NCI-H82 treated with DMSO at 0.1 percent for 48 hours (cell line): Measurements from ENCODE around the gene EFHC1.

ENCODE experiments used
- DNase-seq: peaks from one replicate; lab custom pipeline; 2025; ENCODE audit not compliant: unreplicated experiment; lab: John Stamatoyannopoulos, UW

Gene EFHC1

DNA sequence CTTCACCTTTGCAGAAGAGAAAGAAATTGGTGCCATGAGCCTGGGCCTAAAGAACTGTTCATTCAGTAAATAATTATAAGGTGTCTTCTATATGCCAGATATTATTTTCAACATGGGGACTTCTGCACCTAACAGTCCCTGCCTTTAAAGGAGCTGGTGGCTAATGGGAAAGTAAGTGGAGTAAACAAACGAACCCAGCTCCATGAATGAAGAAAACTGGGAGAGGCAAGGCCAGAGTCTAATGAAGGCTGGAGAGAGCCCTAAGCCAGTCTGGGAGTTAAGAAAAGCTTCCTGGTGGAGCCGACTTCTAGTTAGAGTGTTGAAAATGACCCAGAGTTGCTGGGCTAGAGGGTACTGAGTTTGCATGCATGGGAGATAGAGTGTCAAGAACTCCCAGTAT lies 24.2 kb upstream of the EFHC1 start:
- DNase-seq = no peak

DNA sequence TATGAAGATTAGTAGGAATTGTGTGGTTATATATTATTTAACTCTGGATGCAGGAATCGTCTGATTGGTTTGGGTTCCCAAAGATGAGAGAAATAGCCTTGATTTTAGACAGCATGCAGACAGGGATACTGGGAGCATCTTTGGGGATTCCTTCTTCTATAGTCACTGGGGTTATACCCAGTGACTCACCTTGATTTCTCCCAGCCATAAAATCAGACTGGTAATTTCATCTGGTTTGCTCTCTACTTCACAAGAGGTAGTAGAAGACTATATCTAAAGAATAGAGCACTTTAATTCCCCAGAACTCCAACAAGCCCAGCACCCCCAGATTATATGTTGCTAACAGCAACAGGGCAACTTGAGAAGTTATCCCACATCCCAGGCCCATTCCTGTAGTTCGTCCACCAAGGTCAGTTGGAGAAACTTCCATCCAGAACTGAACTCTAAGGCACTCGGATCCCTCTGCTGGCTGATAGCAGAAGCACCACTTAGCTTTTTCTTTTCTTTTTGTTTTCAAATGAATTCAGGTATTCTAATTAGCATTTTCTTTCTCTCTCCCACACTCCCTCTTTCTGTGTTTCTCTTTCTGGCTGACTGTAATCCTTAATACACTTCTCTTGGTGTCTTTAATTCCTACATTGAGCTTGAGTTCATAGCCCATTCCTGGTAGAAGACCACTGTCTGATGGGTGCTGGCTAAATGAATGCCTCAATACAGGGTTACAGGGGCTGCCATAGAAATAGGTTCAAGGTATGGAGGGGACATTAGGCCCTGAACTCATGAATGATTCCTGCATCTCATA lies 20.4 kb upstream of the EFHC1 start:
- DNase-seq = peak; percentile 33

DNA sequence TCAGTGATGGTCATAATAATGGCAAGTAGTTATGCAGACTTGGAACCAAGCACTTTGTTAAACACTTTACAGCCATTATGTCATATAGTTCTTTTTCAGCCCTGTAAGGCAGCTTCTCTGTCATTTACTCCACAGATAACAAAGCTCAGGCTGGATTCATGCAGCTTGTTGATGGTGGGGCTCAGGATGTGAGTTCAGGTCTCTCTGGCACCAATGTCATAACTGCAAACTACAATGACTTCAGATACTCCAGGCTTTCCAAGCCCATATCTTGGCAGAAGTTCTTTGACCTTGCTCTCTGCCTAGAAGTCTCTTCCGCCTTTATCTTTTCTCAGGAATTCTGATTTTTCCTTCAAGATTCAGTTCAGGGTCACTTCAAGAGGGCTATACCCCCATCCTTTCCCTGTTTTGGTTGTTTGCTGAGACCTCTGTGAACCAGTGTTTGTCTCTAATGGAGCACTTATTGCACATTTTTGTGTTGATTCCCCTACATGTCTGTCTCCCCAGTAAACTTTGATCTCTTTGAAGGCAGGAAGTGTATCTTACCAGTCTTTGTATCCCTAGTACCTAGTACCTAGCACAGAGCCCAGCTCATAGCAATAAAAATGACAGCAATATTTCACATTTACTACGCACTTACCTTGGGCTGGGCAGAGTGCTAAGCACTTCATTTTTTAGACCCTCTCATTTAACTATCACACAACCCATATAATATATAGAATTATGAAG lies 19.7 kb upstream of the EFHC1 start:
- no peak for DNase-seq

DNA sequence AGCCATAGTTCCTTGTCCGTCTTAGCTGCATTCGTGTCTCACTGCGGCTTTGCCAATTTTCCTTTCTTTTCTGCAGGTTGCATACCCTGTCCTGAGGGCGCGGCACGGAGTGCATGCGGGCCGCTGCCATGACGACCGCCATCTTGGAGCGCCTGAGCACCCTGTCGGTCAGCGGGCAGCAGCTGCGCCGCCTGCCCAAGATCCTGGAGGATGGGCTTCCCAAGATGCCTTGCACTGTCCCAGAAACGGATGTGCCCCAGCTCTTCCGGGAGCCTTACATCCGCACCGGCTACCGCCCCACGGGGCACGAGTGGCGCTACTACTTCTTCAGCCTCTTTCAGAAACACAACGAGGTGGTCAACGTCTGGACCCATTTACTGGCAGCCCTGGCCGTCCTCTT lies 17.1 kb upstream of the EFHC1 start:
- no peak for DNase-seq

GRCh38 chr6:52403627-52404026 lies 16.5 kb upstream of the EFHC1 start:
- DNase-seq = no peak

DNA sequence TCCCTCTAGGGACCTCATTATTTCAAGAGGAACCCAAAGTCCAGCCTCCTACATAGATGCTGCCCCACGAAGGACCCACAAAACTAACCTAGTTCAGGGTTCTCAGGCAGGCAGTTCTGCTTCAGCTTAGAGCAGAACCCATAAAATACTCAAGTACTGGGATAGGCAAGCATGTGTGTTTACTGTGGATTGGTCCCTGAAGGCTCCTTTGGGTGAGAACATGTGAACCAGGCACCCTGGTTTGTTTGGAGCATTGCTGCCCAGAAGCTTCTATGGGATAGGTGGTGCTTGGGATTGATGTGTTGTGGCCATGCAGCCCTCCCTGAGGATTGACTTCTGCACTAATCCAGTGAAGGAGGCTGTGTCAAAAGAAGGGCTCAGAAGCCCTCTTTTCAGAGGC lies 14.9 kb upstream of the EFHC1 start:
- DNase-seq = no peak

GRCh38 chr6:52407467-52407866 lies 12.7 kb upstream of the EFHC1 start:
- peak; percentile 18 for DNase-seq

- DNase-seq = no peak
Observed at GRCh38 chr6:52409499-52409898, 10.6 kb upstream of the EFHC1 start.

DNA sequence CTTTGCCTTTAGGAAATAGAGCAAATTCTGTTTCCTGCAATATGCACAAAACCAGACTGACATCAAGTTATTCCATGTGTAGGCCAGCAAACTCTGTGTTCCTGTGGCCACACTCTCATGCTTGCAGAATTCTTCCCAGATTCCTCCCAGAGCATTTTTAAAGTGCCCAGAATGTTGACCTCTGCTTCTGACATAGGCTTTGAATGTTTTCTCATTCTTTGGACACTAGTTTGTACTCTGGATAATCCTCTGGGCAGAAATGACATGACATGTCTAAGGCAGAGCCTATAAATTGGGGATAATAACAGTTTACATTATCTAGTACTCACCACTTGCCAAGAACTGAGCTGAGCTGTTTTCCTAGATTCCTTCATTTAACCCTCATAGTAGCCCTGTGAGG lies 9.2 kb upstream of the EFHC1 start:
- DNase-seq = no peak

DNA sequence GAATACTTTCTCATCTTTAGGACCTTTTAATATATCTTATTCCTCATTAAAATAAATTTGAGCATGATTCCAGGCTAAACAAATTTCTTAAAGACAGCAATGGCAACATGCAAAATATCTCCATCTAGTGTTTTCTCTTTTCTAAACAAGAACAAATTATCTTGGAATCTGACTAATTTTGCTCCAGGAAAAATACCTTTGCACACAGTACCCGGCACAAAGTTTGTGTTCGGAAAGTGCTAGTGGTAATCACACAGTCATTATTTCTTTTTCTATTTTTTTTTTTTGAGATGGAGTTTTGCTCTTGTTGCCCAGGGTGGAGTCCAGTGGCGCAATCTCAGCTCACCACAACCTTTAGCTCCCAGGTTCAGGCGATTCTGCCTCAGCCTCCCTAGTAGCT lies 8.2 kb upstream of the EFHC1 start:
- DNase-seq = no peak

DNA sequence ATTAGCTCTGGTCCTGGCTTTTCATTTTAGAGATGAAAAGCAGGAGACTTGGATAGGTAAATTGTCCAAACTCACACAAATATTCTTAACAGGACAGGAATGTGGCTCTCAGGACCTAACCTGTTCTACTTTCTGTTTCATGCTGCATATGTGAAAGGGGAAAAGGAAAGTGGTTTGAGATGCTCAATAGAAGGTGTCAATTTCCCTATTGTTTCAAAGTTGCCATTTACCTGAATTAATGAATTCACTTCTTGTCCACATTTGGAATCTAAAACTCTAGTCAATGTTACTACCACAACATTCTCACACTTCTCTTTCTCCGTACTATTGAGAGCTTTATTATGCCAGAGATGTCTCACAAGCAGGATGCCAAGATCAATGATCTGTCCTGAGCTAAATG lies 4.8 kb upstream of the EFHC1 start:
- DNase-seq = no peak

GRCh38 chr6:52415917-52416628 lies 4.1 kb upstream of the EFHC1 start:
- DNase-seq = no peak

- peak; percentile 30 for DNase-seq
Observed at GRCh38 chr6:52416629-52417151, 3.5 kb upstream of the EFHC1 start.

DNA sequence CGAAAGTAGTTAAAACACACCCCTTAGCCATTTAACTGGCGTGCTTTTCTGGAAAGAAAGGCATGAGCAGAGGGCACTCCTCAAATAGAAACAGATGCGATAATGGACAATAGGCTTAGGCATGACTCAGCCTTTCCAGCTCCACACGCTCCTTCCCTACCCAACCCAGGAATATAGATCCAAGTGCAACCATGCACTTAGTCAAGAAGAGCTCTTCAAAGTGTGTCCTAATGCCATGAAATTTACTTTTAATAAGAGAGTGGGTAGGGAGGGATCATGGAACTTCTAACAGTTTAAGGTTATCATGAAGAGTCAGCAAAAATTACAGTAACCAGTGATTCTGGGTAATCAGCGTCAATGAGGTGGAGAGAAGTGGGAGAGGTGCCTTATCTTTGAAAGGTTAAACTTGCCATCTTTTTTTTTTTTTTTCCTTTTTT lies 2.4 kb upstream of the EFHC1 start:
- peak; percentile 69 for DNase-seq

DNA sequence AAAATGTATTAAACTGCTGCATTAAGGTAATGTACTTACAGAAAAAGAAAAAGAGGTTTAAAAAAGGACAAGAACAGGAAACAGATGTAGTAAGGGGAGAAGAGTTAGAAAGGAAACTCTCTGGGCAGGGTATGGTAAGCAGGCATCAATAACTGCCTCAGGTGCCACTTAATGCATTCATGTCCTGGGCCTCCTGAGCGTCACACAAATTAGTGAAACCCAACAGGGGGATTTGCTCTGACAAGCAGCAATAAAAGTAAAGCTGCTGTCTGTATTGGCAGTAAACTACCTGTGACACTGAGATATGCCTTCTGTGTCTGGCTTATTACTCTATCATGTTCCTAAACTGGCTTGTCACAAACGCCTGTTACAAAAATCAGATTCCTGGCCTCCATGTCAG lies 1.5 kb upstream of the EFHC1 start:
- no peak for DNase-seq

- DNase-seq = peak; percentile 54
Observed at GRCh38 chr6:52420668-52421358, 671 bp downstream of the EFHC1 start.

GRCh38 chr6:52422156-52422555 lies 2.0 kb downstream of the EFHC1 start:
- no peak for DNase-seq

- no peak for DNase-seq
Observed at GRCh38 chr6:52423448-52423847, 3.3 kb downstream of the EFHC1 start.

DNA sequence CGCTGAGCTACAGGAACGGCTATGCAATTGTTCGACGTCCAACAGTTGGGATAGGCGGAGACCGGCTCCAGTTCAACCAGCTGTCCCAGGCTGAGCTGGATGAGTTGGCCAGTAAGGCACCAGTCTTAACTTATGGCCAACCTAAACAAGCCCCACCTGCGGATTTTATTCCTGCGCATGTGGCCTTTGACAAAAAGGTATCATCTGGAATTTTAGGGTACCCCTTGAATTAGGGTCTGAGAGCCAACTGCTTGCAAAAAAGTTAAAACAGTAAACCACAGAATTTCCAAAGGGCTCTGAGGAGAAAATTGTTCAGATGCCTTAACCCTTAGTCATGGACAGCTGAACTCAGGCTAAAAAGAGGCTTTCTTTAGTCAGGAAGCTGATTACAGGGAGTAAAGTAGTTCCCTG lies 3.8 kb downstream of the EFHC1 start:
- no peak for DNase-seq

DNA sequence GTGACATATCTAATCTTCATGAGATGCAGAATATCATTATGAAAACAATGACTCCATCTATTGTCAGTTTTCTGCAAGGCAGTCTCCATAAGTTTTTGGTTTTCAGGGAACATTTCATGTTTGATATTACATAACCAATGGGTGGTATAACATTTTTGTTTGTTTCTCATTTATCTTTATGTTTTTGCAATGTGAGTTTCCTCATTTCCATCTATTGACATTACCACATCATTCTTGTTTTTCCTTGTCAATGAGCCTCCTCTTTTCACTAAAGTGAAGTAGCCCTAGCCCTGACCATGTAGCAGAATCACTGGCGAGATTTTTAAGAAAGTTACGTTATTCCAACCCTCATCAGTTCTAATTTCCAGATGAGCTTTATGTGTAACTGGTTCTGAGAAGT lies 4.4 kb downstream of the EFHC1 start:
- no peak for DNase-seq

GRCh38 chr6:52426667-52427066 lies 6.5 kb downstream of the EFHC1 start:
- no peak for DNase-seq
